Measurements from ENCODE around the gene ARHGAP9.

ARHGAP9 gene

DNA sequence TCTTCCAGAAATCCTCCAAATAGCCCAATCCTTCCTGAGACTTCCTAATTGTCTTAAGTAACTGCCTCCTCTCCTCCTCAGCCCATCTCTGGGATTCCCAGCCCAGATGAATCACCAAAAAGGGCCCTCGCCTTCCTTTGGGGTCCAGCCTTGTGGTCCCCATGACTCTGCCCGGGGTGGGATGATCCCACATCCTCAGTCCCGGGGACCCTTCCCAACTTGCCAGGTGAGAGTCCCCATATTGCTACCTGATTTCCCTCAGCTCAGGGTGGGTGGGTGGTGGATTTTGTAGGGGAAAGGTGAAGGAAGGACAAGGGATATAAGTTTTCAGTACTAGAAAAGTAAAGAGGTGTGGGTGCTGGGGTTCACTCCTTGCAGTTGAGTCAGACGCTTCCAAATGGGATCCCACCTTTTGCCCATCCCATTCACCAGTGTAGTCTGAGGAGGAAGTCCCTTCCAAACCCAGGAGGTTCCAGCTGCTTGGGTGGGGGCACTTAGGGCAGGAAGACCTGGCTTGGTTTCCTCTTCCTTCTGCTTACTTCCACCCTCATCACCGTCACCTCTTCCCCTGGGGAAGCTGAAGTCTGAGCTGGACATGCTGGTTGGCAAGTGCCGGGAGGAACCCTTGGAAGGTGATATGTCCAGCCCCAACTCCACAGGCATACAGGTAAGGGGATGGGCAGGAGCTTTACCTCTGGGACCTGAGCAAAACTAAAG is 14.5 kb downstream of the ARHGAP9 start:
- TF ChIP-seq, protein P1, sequence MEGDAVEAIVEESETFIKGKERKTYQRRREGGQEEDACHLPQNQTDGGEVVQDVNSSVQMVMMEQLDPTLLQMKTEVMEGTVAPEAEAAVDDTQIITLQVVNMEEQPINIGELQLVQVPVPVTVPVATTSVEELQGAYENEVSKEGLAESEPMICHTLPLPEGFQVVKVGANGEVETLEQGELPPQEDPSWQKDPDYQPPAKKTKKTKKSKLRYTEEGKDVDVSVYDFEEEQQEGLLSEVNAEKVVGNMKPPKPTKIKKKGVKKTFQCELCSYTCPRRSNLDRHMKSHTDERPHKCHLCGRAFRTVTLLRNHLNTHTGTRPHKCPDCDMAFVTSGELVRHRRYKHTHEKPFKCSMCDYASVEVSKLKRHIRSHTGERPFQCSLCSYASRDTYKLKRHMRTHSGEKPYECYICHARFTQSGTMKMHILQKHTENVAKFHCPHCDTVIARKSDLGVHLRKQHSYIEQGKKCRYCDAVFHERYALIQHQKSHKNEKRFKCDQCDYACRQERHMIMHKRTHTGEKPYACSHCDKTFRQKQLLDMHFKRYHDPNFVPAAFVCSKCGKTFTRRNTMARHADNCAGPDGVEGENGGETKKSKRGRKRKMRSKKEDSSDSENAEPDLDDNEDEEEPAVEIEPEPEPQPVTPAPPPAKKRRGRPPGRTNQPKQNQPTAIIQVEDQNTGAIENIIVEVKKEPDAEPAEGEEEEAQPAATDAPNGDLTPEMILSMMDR (IDR thresholded peaks at IDR 0.05; ENCODE audit: insufficient read depth, low read length, poor library complexity, severe bottlenecking), result no peak
- no peak for TF ChIP-seq EZH2phosphoT487 (conservative IDR thresholded peaks at IDR 0.05; ENCODE audit: low read length)
- no peak overlapping the region for H3K4me2 ChIP-seq (ENCODE audit: low read depth, low read length, poor library complexity, severe bottlenecking)

DNA sequence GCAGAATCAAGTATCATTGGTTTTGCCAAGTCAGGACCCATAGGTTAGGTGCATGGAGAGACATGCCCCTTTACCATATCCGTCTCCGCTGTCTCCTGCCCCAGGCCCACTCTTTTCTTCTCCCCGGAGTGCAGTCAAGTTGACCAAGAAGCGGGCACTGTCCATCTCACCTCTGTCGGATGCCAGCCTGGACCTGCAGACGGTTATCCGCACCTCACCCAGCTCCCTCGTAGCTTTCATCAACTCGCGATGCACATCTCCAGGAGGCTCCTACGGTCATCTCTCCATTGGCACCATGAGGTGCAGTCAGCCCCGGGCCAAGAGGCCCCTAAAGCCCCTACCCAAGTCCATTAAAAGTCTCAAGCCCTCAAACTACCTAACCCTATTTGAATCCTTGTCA is 15.1 kb downstream of the ARHGAP9 start:
- H3K27me3 ChIP-seq (ENCODE audit: low read length), result no peaks in the 10 kb centered on the region
- no peak overlapping the region for H3K9ac ChIP-seq (ENCODE audit: low read length)
- H3K36me3 ChIP-seq (ENCODE audit: low read length), result no peaks in the 10 kb centered on the region
- TF ChIP-seq, protein P1 (IDR thresholded peaks at IDR 0.05; ENCODE audit: insufficient read depth, low read length, poor library complexity, severe bottlenecking), result no peak
- TF ChIP-seq EZH2phosphoT487 (conservative IDR thresholded peaks at IDR 0.05; ENCODE audit: low read length), result no peak
- no peak overlapping the region for H3K4me3 ChIP-seq (ENCODE audit: insufficient read depth, low read length, poor library complexity, severe bottlenecking)
- no peaks in the 10 kb centered on the region for H3K9me3 ChIP-seq (ENCODE audit: insufficient read depth, low read length)
- no peaks in the 10 kb centered on the region for H3K9me2 ChIP-seq (replicated peaks; ENCODE audit: insufficient read depth, low read length)
- no peaks in the 10 kb centered on the region; the same call in 1 of the 2 replicates for H3K79me2 ChIP-seq (ENCODE audit: insufficient read depth, low read length)
- peaks cover 9% of the 10 kb centered on the region for H3F3A ChIP-seq (ENCODE audit: insufficient read depth)
- no peaks in the 10 kb centered on the region for H4K20me1 ChIP-seq (ENCODE audit: low read depth, low read length)
- H3K27ac ChIP-seq (ENCODE audit: low read depth, low read length), result no peak overlapping the region
- no peak overlapping the region for H3K4me2 ChIP-seq (ENCODE audit: low read depth, low read length, poor library complexity, severe bottlenecking)
- H2AFZ ChIP-seq (ENCODE audit: low read depth, low read length, severe bottlenecking), result no peak overlapping the region

More for the DNA sequence above, 14.5 kb downstream of the ARHGAP9 start:
- H4K20me1 ChIP-seq (ENCODE audit: low read depth, low read length), result no peaks in the 10 kb centered on the region
- H3K27ac ChIP-seq (ENCODE audit: low read depth, low read length), result no peak overlapping the region
- H3K79me2 ChIP-seq (ENCODE audit: insufficient read depth, low read length), result no peaks in the 10 kb centered on the region; the same call in 1 of the 2 replicates
- no peaks in the 10 kb centered on the region for H3K27me3 ChIP-seq (ENCODE audit: low read length)
- no peak overlapping the region for H3K9ac ChIP-seq (ENCODE audit: low read length)
- H3K9me2 ChIP-seq (replicated peaks; ENCODE audit: insufficient read depth, low read length), result no peaks in the 10 kb centered on the region
- H3F3A ChIP-seq (ENCODE audit: insufficient read depth), result peaks cover 8% of the 10 kb centered on the region
- H3K4me3 ChIP-seq (ENCODE audit: insufficient read depth, low read length, poor library complexity, severe bottlenecking), result no peak overlapping the region
- H3K9me3 ChIP-seq (ENCODE audit: insufficient read depth, low read length), result no peaks in the 10 kb centered on the region
- H2AFZ ChIP-seq (ENCODE audit: low read depth, low read length, severe bottlenecking), result no peak overlapping the region
- no peaks in the 10 kb centered on the region for H3K36me3 ChIP-seq (ENCODE audit: low read length)

DNA sequence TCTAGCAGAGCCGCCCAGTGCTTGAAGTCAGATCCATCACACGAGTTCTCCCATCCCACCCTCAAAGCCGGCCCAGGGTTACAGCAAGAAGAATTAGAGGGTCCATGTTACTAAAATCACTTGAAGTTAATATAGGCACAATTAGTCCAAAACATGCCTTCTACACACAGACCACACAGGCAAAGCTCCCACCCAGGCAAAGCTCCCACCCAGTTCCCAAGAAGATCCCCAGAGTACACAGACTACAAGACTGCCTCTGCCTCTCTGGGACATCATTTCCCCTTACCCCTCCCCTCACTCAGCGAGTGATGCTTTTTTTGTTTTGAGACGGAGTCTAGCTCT is 16.8 kb downstream of the ARHGAP9 start:
- H3K9me2 ChIP-seq (replicated peaks; ENCODE audit: insufficient read depth, low read length), result no peaks in the 10 kb centered on the region
- no peaks in the 10 kb centered on the region for H3K9me3 ChIP-seq (ENCODE audit: insufficient read depth, low read length)
- no peaks in the 10 kb centered on the region for H3K27me3 ChIP-seq (ENCODE audit: low read length)
- no peak overlapping the region for H3K4me2 ChIP-seq (ENCODE audit: low read depth, low read length, poor library complexity, severe bottlenecking)
- no peaks in the 10 kb centered on the region for H4K20me1 ChIP-seq (ENCODE audit: low read depth, low read length)
- no peak overlapping the region for H3K4me3 ChIP-seq (ENCODE audit: insufficient read depth, low read length, poor library complexity, severe bottlenecking)
- H3K27ac ChIP-seq (ENCODE audit: low read depth, low read length), result no peak overlapping the region
- TF ChIP-seq EZH2phosphoT487 (conservative IDR thresholded peaks at IDR 0.05; ENCODE audit: low read length), result no peak
- TF ChIP-seq, protein P1 (IDR thresholded peaks at IDR 0.05; ENCODE audit: insufficient read depth, low read length, poor library complexity, severe bottlenecking), result no peak
- no peak overlapping the region for H2AFZ ChIP-seq (ENCODE audit: low read depth, low read length, severe bottlenecking)
- no peaks in the 10 kb centered on the region; the same call in 1 of the 2 replicates for H3K79me2 ChIP-seq (ENCODE audit: insufficient read depth, low read length)
- H3K36me3 ChIP-seq (ENCODE audit: low read length), result no peaks in the 10 kb centered on the region
- H3K9ac ChIP-seq (ENCODE audit: low read length), result no peak overlapping the region
- peaks cover 14% of the 10 kb centered on the region for H3F3A ChIP-seq (ENCODE audit: insufficient read depth)

All from SU-DHL-6 (cell line).